ENCODE results near the gene ADCY2.

Gene ADCY2

GRCh38 chr5:7663808-7664207 is 267.9 kb downstream of the ADCY2 start:
- no peak for TF ChIP-seq GABPA (IDR thresholded peaks at IDR 0.05; ENCODE audit: low read depth)
- TF ChIP-seq REST (IDR thresholded peaks at IDR 0.05; ENCODE audit: insufficient replicate concordance, low read depth): no peak
- no peak for TF ChIP-seq SPI1 (IDR thresholded peaks at IDR 0.05; ENCODE audit: borderline replicate concordance, low read depth)
- TF ChIP-seq CTCF (IDR thresholded peaks at IDR 0.05; ENCODE audit: insufficient read depth, low read length): no peak
- TF ChIP-seq POLR2AphosphoS5 (IDR thresholded peaks at IDR 0.05; ENCODE audit: low read depth): no peak
- Histone ChIP-seq H3K27ac (replicated peaks) (no peak overlapping the region), H3K27me3 (ENCODE audit: insufficient read depth, poor library complexity, severe bottlenecking) (no peaks in the 10 kb centered on the region), H3K4me3 (replicated peaks; ENCODE audit: insufficient read depth, low read length) (no peak overlapping the region)
- DNase-seq (ENCODE audit: low read depth in 1 of 2, low spot score in 1 of 2): no peak

- Histone ChIP-seq H3K27ac (replicated peaks) (no peak overlapping the region), H3K27me3 (ENCODE audit: insufficient read depth, poor library complexity, severe bottlenecking) (no peaks in the 10 kb centered on the region), H3K4me3 (replicated peaks; ENCODE audit: insufficient read depth, low read length) (no peak overlapping the region)
- TF ChIP-seq REST (IDR thresholded peaks at IDR 0.05; ENCODE audit: insufficient replicate concordance, low read depth): no peak
- no peak for TF ChIP-seq CTCF (IDR thresholded peaks at IDR 0.05; ENCODE audit: insufficient read depth, low read length)
- no peak for TF ChIP-seq GABPA (IDR thresholded peaks at IDR 0.05; ENCODE audit: low read depth)
- no peak for TF ChIP-seq SPI1 (IDR thresholded peaks at IDR 0.05; ENCODE audit: borderline replicate concordance, low read depth)
- TF ChIP-seq POLR2AphosphoS5 (IDR thresholded peaks at IDR 0.05; ENCODE audit: low read depth): no peak
- DNase-seq (ENCODE audit: low read depth in 1 of 2, low spot score in 1 of 2): no peak
Observed at GRCh38 chr5:7664208-7664607, 268.3 kb downstream of the ADCY2 start.

GRCh38 chr5:7667216-7667767 is 271.4 kb downstream of the ADCY2 start:
- Histone ChIP-seq H3K4me3 (replicated peaks; ENCODE audit: insufficient read depth, low read length) (no peak overlapping the region), H3K27ac (replicated peaks) (no peak overlapping the region), H3K27me3 (ENCODE audit: insufficient read depth, poor library complexity, severe bottlenecking) (no peaks in the 10 kb centered on the region)
- no peak for DNase-seq (ENCODE audit: low read depth in 1 of 2, low spot score in 1 of 2)
- no peak for TF ChIP-seq SPI1 (IDR thresholded peaks at IDR 0.05; ENCODE audit: borderline replicate concordance, low read depth)
- TF ChIP-seq GABPA (IDR thresholded peaks at IDR 0.05; ENCODE audit: low read depth): no peak
- no peak for TF ChIP-seq REST (IDR thresholded peaks at IDR 0.05; ENCODE audit: insufficient replicate concordance, low read depth)
- TF ChIP-seq CTCF (IDR thresholded peaks at IDR 0.05; ENCODE audit: insufficient read depth, low read length): no peak
- no peak for TF ChIP-seq POLR2AphosphoS5 (IDR thresholded peaks at IDR 0.05; ENCODE audit: low read depth)

Data from HL-60 (cell line).